Neural progenitor cell (in vitro differentiated cells): Measurements from ENCODE around the gene CHIT1.

Experiments used
- CTCF ChIP-seq: fragments of 200-600 bp; sonication (generic); IDR thresholded peaks from 2 replicates; pipeline ENCODE4 v1.5.1; 2017; ENCODE audit warnings: antibody characterized with exemption, mild to moderate bottlenecking
- EZH2 ChIP-seq: fragments of 200-600 bp; sonication (generic); IDR thresholded peaks from 2 replicates; pipeline ENCODE4 v1.6.1; 2017; ENCODE audit warnings: antibody characterized with exemption, mild to moderate bottlenecking, moderate library complexity

GRCh38 chr1:203180611-203181330 lies 48.7 kb downstream of the CHIT1 start:
- TF ChIP-seq EZH2: no peak
- TF ChIP-seq CTCF: no peak
